HG03575 (cell line): ENCODE measurements around the gene THRA.

Experiments
- ATAC-seq: cut with Tn5 transposase; IDR thresholded peaks from one replicate; pipeline ENCODE4 v1.9.1; 2021; ENCODE audit not compliant: unreplicated experiment, insufficient number of reproducible peaks, low FRiP score; ENCODE audit errors: extremely low read depth

THRA gene

GRCh38 chr17:40025991-40026815, 36.6 kb upstream of the THRA start:
- ATAC-seq, result no peak

- no peak for ATAC-seq
These were observed 35.8 kb upstream of the THRA start for GRCh38 chr17:40026816-40027613.

DNA sequence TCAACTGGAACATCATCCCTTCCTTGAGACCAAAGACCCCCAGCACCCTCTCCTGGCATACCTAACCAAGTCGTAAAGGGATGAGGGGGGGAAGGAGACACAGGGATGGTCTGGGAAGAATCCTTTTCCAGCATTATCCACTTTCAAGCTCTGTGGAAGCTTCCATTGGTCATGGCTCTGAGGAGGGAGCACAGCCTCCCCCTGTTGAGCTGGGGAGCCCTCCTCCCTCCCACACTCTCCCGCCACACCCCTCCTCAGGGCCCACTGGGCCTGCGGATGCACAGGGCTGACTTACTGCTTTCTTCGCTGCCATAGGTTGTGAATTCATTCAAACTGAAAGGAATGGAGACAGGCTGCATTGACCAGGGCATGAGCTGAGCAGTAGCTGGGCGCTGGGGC, 35.2 kb upstream of the THRA start:
- no peak for ATAC-seq

GRCh38 chr17:40028595-40028994, 34.2 kb upstream of the THRA start:
- no peak for ATAC-seq

DNA sequence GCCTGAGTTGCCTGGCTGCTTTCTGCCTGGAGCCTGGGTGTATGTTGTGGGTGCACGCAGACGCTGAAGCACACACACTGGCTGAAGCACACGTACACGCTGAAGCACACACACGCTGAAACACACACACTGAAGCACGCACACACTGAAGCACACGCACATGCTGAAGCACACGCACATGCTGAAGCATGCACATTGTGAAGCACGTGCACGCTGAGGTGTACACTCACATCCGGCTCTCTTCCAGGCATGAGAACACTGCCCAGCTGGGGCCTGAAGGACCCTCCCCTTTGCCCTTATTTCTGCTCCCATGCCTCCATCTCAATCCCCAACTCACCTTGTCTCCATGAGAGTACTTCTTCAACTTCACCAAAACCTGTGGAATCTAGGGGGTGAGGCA, 31.1 kb upstream of the THRA start:
- ATAC-seq, result no peak

DNA sequence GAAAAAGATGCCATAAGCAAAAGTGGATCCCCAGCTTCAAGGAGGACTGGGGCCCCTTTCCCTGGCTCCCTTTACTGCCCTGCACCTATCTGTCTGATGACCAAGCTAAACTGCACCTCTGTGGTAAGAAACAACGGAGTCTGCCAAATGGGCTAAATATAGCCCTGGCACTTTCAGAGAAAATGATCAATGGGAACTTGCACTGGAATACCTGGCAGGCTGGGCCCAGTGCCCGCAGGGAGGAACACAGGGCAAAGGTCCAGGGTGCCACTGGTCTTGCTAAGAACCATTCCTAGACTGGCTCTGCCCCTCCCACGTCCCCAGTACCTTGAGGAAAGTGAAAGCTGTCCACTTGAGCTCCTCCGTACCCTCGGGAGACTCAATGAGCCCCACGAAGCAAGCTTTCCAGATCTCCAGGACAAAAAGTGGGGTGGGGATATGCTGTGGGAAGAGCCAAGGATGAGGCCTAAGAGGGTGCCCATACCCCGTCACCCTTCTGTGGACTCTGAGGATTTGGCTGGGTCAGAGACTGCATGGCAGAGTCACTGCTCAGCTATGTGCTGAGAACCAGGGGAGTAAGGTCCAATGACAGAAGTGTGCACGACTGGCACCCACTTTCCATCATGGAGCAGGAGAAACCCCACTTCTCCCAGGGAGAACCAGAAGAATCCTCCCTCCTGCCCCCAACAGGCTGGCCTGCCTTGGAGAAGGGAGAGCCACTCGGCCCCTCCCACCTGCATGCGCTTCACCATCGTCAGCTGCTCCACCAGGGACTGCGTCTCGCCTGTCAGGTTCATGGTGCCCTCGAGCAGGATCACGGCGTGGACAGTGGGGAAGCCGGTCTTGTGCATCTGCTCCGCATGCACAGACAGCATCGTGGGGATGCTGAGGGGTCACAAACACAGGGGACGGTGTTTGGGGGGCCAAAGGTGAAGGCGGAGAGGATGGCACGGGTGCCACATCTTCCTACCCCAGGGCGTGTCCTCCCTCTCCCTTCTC, 30.1 kb upstream of the THRA start:
- ATAC-seq, result no peak

DNA sequence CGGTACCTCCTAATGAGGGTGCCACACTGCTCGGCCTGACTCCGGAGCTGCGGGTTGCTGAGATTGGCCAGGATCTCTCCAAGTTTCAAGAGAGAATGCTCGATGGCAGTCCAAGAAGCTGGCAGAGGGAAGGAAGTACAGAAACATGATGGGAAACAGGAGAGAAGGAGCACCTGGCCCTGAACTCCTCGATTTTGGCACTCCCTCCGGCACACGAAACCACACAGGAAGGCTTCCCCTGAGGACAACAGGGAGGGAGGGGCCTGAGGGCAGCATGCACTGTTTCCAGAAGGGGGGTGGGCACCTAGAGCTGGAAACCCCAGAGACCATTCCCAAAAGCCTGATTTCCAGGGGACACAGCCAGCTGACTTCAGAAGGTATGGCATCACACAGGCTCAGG, 29.4 kb upstream of the THRA start:
- no peak for ATAC-seq

DNA sequence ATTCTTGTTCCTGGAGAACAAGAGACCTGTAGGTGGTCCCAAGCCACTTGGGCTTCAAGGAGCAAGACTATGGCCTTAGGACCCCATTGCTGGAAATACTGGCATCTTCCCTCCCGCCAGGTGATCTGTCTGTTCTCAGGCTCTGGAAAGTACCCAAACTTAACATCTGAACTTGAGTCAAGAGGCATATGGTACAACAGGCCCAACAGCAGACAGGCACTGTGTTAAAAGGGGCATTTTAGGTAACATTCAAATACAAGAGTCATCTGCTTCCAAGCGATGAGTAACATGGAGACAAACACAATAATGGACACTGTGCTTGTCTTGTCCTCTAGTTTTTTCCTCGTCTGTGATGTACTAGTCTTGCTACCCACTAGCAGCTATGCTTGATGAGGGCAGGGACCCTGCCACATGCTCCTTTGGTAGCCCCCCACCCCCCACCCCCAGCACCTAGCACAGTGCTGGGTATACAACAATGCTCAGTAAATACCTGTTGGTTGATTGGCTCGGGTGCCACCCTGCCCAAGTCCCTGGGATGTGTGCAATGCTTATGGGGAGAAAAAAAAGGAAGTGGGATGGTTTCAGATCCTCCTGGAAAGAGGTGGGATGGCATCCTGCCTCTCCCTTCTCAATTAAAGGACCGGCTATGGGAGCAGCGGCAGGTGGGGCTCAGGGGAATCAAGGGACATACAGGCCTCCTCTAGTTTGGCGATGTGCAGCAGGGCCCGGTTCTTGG, 28.2 kb upstream of the THRA start:
- no peak for ATAC-seq

DNA sequence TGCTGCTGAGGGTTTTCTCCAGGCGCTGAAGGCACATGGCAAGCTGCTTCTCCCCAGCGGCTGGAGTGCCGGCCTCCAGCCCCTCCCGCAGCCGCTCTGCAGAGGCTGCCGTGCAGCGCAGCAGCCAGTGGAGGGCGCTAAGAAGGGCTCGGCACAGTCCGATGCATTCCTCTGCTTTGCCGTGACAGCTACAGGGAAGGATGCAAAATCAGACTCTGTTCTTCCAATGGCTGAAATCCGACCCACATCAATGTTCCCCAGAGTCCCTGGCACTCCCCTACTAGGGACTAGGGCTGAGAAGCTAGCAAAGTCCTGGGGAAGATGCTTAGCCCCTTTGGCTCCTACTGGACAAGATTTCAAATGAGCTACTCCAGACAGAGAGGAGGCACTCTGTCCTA, 27.6 kb upstream of the THRA start:
- ATAC-seq, result no peak

- no peak for ATAC-seq
These were observed 23.8 kb upstream of the THRA start for GRCh38 chr17:40038882-40039513.

DNA sequence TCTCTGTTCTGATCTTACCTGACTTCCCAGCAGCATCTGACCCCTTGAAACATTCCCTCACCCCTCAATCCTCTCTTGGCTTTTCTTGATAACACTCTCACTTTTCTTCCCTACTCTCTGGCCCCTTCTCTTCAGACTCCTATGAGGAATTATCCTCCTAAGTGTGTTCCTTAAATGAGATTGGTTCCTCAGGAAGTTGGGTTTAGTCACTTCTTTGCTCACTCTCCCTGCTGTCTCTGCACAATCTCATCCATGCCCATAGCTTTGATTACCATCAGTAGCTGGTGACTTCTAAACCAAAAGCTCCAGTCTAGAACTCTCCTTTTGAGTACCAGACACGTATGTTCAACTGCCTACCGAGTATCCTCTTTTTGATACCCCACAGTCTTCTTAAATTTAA, 21.6 kb upstream of the THRA start:
- no peak for ATAC-seq

- no peak for ATAC-seq
These were observed 6.3 kb upstream of the THRA start for GRCh38 chr17:40056379-40057015.

GRCh38 chr17:40058186-40058784, 4.5 kb upstream of the THRA start:
- ATAC-seq, result no peak

GRCh38 chr17:40058865-40059264, 3.9 kb upstream of the THRA start:
- no peak for ATAC-seq

DNA sequence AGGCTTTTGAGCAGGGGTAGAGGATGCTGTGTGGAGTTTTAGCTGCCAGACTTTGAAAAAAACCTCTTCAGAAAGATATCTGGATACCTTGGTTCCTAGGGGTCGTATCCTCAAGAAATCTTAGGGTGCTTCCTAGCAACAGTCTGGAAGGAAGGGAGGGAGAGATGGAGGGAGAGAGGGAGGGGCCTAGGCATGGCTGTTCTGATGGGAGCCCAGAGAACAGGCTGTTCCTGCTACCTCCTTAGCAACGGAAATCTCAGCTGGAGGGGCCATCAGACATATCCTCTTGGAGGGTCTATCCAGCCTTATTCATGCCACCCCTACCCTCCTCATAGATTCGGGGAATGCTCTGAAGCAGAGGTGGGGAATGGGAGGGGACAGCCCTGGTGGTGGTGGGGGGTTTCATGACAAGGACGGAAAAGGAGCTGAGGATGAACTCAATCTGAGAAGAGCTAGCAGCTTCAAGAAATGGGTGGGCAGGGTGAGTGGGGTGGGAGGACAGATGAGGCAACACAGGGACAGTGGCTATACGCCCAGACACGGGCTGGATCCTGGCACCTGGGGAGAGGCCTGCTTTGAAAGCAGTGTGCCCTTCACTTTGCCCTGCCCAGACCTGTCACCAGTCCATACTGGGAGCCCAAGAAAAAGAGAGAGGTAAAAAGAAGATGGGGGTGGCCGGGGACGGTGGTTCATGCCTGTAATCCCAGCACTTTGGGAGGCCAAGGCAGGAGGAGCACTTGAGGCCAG, 2.9 kb upstream of the THRA start:
- ATAC-seq, result no peak

GRCh38 chr17:40060887-40061608, 1.7 kb upstream of the THRA start:
- no peak for ATAC-seq
